ENCODE measurements around the gene HMGB4. TPM values are rescaled to one million over a fixed set of nuclear protein-coding genes. Genes with fewer than 3 reads are reported as not detected.

The HMGB4 gene
- total RNA-seq, 2 donors from 2014 or later = not detected

- H3K4me3 ChIP-seq = no peak overlapping the region
- no peak for TF ChIP-seq CTCF (IDR thresholded peaks at IDR 0.05)
- intact Hi-C loops (cut with DNase I) = no loop called here
- H3K27me3 ChIP-seq = no peaks in the 10 kb centered on the region
- no peaks in the 10 kb centered on the region for H3K4me1 ChIP-seq
- H3K27ac ChIP-seq = no peak overlapping the region
- no peaks in the 10 kb centered on the region for H3K36me3 ChIP-seq
- no peaks in the 10 kb centered on the region for H3K9me3 ChIP-seq
- no peak for DNase-seq
- no peak overlapping the region for H3K9ac ChIP-seq (ENCODE audit: low read depth in 2 of 2, low read length in 2 of 2)
Measured at GRCh38 chr1:33828654-33829053, 35.2 kb upstream of the HMGB4 start.

GRCh38 chr1:33836911-33837310, 27.0 kb upstream of the HMGB4 start:
- no peak for DNase-seq
- intact Hi-C loops (cut with DNase I) = no loop called here
- no peaks in the 10 kb centered on the region for H3K36me3 ChIP-seq
- no peaks in the 10 kb centered on the region for H3K27me3 ChIP-seq
- H3K4me3 ChIP-seq = no peak overlapping the region
- H3K9me3 ChIP-seq = no peaks in the 10 kb centered on the region
- no peak overlapping the region for H3K27ac ChIP-seq
- no peak overlapping the region for H3K9ac ChIP-seq (ENCODE audit: low read depth in 2 of 2, low read length in 2 of 2)
- TF ChIP-seq CTCF (IDR thresholded peaks at IDR 0.05) = no peak
- no peaks in the 10 kb centered on the region for H3K4me1 ChIP-seq

- TF ChIP-seq CTCF (IDR thresholded peaks at IDR 0.05) = no peak
- Histone ChIP-seq H3K4me1 (no peaks in the 10 kb centered on the region), H3K27me3 (no peaks in the 10 kb centered on the region), H3K36me3 (no peaks in the 10 kb centered on the region), H3K9ac (ENCODE audit: low read depth in 2 of 2, low read length in 2 of 2) (no peak overlapping the region), H3K27ac (no peak overlapping the region), H3K9me3 (no peaks in the 10 kb centered on the region), H3K4me3 (no peak overlapping the region)
- intact Hi-C loops (cut with DNase I) = no loop called here
- DNase-seq = no peak
Measured at GRCh38 chr1:33837635-33838034, 26.2 kb upstream of the HMGB4 start.

GRCh38 chr1:33841494-33841893, 22.4 kb upstream of the HMGB4 start:
- no peaks in the 10 kb centered on the region for H3K27me3 ChIP-seq
- intact Hi-C loops (cut with DNase I) = no loop called here
- H3K27ac ChIP-seq = no peak overlapping the region
- TF ChIP-seq CTCF (IDR thresholded peaks at IDR 0.05) = no peak
- no peaks in the 10 kb centered on the region for H3K36me3 ChIP-seq
- H3K4me3 ChIP-seq = no peak overlapping the region
- H3K9me3 ChIP-seq = no peaks in the 10 kb centered on the region
- no peak overlapping the region for H3K9ac ChIP-seq (ENCODE audit: low read depth in 2 of 2, low read length in 2 of 2)
- no peaks in the 10 kb centered on the region for H3K4me1 ChIP-seq
- DNase-seq = no peak

GRCh38 chr1:33842348-33842747, 21.5 kb upstream of the HMGB4 start:
- no peaks in the 10 kb centered on the region for H3K9me3 ChIP-seq
- H3K36me3 ChIP-seq = no peaks in the 10 kb centered on the region
- no peaks in the 10 kb centered on the region for H3K4me1 ChIP-seq
- no peaks in the 10 kb centered on the region for H3K27me3 ChIP-seq
- TF ChIP-seq CTCF (IDR thresholded peaks at IDR 0.05) = no peak
- intact Hi-C loops (cut with DNase I) = no loop called here
- DNase-seq = no peak
- H3K4me3 ChIP-seq = no peak overlapping the region
- no peak overlapping the region for H3K27ac ChIP-seq
- no peak overlapping the region for H3K9ac ChIP-seq (ENCODE audit: low read depth in 2 of 2, low read length in 2 of 2)

- Histone ChIP-seq H3K27me3 (no peaks in the 10 kb centered on the region), H3K36me3 (no peaks in the 10 kb centered on the region), H3K4me3 (no peak overlapping the region), H3K9me3 (no peaks in the 10 kb centered on the region), H3K9ac (ENCODE audit: low read depth in 2 of 2, low read length in 2 of 2) (no peak overlapping the region), H3K4me1 (no peaks in the 10 kb centered on the region), H3K27ac (no peak overlapping the region)
- intact Hi-C loops (cut with DNase I) = no loop called here
- no peak for DNase-seq
- no peak for TF ChIP-seq CTCF (IDR thresholded peaks at IDR 0.05)
Measured at GRCh38 chr1:33844166-33844565, 19.7 kb upstream of the HMGB4 start.
